Measurements from ENCODE around the gene DPYSL4.

GRCh38 chr10:132175408-132175807 is 11.3 kb upstream of the DPYSL4 start:
- TF ChIP-seq POLR2AphosphoS5 (IDR thresholded peaks at IDR 0.05; ENCODE audit: low read depth, low read length) = no peak
- no peak for TF ChIP-seq REST (IDR thresholded peaks at IDR 0.05; ENCODE audit: insufficient read depth in 1 of 2, low read depth in 2 of 2, low read length in 2 of 2)
- no peak for TF ChIP-seq TAF1 (IDR thresholded peaks at IDR 0.05; ENCODE audit: borderline replicate concordance, insufficient read depth, low read length)

Data from PFSK-1 (cell line).